Thoracic aorta (tissue), 2 donors: ENCODE measurements around the gene VAV2. TPM values are rescaled to one million over a fixed set of nuclear protein-coding genes. Genes with fewer than 3 reads are reported as not detected.
"Not testable (repeated sequence)": the region's sequence is repeated elsewhere in the genome, so short reads cannot be mapped to it uniquely, and the experiment has no call there.

Experiments used
- ATAC-seq: fragments of 150-250 bp; one replicate; pipeline ENCODE4 v1.8.0; 2017; ENCODE audit warnings: low read depth; ENCODE audit not compliant: insufficient number of reproducible peaks, low FRiP score
- DNase-seq: peaks from one replicate; pipeline ENCODE4 v3.0.0-alpha.2; 2020; ENCODE audit warnings: low spot score
- H3K27ac ChIP-seq, 2 donors: fragments of 200-600 bp; sonication (generic); 1 replicate in 1 of 2; 2 replicates in 1 of 2; pipeline ENCODE4 v1.5.1; 2016; ENCODE audit warnings: mild to moderate bottlenecking in 2 of 2, moderate library complexity in 2 of 2
- H3K27me3 ChIP-seq: fragments of 200-600 bp; sonication (generic); replicated peaks from 2 replicates; pipeline ENCODE4 v1.6.0; 2016; ENCODE audit warnings: mild to moderate bottlenecking; ENCODE audit not compliant: insufficient read depth
- H3K36me3 ChIP-seq: fragments of 200-600 bp; sonication (generic); one replicate; pipeline ENCODE4 v1.5.1; 2016
- H3K4me1 ChIP-seq, 2 donors: fragments of 200-600 bp; sonication (generic); 1 replicate in 1 of 2; 2 replicates in 1 of 2; pipeline versions ENCODE4 v1.5.1 to v1.6.0; 2016; ENCODE audit warnings: low read depth in 2 of 2, mild to moderate bottlenecking in 1 of 2; ENCODE audit not compliant: control insufficient read depth in 1 of 2
- H3K4me3 ChIP-seq: fragments of 200-600 bp; sonication (generic); 2 replicates; pipeline ENCODE4 v1.5.1; 2016; ENCODE audit warnings: mild to moderate bottlenecking
- H3K9me3 ChIP-seq: fragments of 200-600 bp; sonication (generic); 2 replicates; pipeline ENCODE4 v1.5.1; 2016
- total RNA-seq, 2 donors: library from RNA; depleted of rRNA; stranded (reverse); fragments of >200 nt; gene quantifications; one replicate each; pipeline versions ENCODE4 v1.1.0 to v1.2.3, GENCODE V29; 2016
- TF ChIP-seq, protein P1 (sequence below): fragments of 200-600 bp; sonication (generic); IDR thresholded peaks from one replicate; pipeline ENCODE4 v1.5.1; 2019; ENCODE audit warnings: antibody characterized with exemption

The VAV2 gene
- total RNA-seq, 2 donors from 2014 or later: 10.1 to 11.5 TPM

DNA sequence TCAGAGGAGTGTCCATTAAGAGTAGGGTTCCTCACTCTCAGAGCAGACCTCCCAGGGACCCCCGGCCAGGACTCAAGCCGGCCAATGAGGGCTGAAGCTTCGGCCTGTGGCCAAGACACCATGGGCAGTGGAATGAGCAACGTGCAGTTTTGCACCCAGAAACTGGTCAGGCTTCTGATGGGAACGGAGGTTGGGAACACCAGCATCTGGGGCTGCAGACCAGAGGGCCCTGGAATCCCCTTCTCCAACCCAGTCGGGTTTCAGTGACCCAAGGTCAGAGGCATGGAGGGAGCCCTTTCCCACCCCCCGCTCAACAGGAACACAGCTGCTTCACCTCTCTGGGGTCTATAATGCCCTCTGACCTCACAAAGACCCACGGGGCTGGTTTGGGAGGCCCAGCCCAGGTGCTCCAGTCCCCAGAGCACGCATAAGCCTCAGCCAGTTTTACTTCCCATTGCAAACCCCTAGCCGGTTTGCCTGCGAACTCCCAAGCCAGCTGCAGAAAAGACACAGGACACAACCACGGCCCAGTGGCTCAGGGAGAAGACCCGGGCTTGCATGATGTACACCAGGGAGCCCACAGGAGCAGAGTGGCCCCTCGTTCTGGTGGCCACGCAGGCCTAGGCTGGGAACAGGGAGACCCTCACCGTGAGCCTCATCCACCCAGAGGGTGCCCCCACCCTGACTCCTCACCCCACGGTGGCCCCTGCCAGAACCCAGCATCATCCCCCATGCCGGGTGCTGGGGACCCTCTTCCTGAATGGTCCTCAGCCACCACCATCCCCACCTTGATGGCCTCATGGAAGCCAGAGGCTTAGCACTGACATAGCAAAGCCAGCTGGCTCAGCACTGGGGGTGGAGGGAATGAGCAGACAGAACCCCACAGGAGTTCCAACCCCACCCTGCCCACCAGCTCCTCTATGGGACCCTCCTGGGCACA, 30.6 kb downstream of the VAV2 start:
- H3K36me3 ChIP-seq: no peaks in the 10 kb centered on the region
- H3K4me1 ChIP-seq: peaks cover 9 to 16% of the 10 kb centered on the region in 2 donors
- ATAC-seq (no peak), DNase-seq (no peak)
- TF ChIP-seq, protein P1, sequence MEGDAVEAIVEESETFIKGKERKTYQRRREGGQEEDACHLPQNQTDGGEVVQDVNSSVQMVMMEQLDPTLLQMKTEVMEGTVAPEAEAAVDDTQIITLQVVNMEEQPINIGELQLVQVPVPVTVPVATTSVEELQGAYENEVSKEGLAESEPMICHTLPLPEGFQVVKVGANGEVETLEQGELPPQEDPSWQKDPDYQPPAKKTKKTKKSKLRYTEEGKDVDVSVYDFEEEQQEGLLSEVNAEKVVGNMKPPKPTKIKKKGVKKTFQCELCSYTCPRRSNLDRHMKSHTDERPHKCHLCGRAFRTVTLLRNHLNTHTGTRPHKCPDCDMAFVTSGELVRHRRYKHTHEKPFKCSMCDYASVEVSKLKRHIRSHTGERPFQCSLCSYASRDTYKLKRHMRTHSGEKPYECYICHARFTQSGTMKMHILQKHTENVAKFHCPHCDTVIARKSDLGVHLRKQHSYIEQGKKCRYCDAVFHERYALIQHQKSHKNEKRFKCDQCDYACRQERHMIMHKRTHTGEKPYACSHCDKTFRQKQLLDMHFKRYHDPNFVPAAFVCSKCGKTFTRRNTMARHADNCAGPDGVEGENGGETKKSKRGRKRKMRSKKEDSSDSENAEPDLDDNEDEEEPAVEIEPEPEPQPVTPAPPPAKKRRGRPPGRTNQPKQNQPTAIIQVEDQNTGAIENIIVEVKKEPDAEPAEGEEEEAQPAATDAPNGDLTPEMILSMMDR: no peak
- H3K4me3 ChIP-seq: no peak overlapping the region
- no peaks in the 10 kb centered on the region for H3K9me3 ChIP-seq
- no peaks in the 10 kb centered on the region for H3K27me3 ChIP-seq
- no peak overlapping the region for H3K27ac ChIP-seq

DNA sequence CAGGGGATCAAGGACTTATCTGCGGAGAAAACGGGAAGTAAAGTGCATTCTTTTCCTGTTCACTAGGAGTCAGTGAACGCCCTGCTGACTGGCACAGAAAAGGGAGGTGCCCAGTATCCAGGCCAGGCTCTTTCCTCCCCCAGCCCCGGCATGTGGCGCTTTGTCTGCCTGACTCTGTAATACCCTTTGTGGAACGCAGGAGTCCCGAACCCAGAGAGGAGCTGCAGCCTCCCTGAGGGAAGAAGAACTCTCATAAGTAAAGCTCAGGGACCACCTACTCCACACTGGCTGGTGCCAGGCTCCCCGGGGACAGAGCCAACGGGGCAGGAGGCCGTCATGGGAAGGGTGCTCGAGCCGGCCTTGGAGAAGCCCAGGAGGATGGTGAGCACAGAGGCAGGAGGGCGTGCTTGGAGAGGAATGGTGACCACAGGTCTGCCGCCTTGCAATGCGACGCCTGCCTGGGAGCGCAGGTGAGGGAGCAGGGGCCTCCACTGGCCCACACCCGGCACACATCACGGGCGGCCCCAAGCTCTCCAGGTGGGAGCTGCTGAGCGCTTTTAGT, 31.5 kb downstream of the VAV2 start:
- Histone ChIP-seq H3K9me3 (no peaks in the 10 kb centered on the region), H3K27ac (no peak overlapping the region), H3K36me3 (no peaks in the 10 kb centered on the region), H3K4me3 (no peak overlapping the region), H3K4me1 (peaks cover 15 to 25% of the 10 kb centered on the region in 2 donors), H3K27me3 (no peaks in the 10 kb centered on the region)
- DNase-seq: no peak
- ATAC-seq: no peak
- TF ChIP-seq, protein P1: no peak

DNA sequence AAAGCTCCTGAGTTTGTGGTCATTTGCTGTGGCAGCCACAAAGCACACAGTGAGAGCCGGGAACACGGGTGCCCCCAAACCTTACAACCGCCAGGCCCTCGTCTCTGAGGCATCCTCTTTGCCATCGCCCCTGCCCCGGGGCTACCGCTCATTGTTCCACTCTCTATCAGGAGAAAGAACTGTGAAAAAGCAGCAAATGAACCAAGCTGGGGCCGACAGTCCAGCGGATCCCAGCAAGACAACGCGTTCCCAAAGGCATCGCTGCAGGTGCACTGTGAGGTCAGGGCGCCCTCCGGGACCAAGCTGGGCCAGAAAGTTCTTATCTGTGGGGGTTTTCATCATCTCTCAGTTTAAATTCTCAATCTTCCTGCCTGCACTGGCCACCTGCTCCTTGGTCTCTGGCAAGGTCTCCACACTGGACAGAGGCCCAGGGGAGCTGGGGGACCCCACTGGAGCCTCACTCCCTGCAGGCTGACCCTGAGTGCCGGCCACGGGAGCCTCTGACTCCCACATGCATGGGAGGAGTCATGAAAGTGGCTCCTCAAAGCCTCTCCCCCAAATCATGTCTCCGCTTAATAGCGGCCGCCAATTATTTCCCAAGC, 32.1 kb downstream of the VAV2 start:
- TF ChIP-seq, protein P1: no peak
- no peak overlapping the region for H3K4me3 ChIP-seq
- H3K36me3 ChIP-seq: no peaks in the 10 kb centered on the region
- H3K9me3 ChIP-seq: no peaks in the 10 kb centered on the region
- peaks cover 15 to 25% of the 10 kb centered on the region in 2 donors for H3K4me1 ChIP-seq
- H3K27me3 ChIP-seq: no peaks in the 10 kb centered on the region
- ATAC-seq: no peak
- H3K27ac ChIP-seq: no peak overlapping the region
- no peak for DNase-seq

DNA sequence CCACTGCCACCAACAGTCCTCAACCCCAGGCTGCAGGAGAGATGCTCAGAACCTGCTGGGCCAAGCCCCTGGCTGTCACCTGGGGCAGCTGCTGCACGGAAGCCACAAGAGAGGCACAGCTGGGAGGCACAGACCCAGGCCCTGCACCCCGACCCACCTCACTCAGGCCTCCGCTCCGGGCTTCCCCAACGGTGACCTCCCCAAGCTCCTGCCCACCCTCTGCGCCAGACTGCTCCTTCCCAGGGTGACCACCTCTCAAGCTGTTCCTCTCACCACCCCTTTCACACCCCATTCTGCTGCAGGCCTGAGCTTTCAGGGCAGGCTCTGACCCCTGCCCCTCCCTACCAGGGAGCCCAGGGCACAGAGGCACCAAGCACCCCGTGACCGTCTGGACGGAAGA, 33.0 kb downstream of the VAV2 start:
- Histone ChIP-seq H3K36me3 (no peaks in the 10 kb centered on the region), H3K4me3 (no peak overlapping the region), H3K27ac (no peak overlapping the region), H3K9me3 (no peaks in the 10 kb centered on the region), H3K4me1 (peaks cover 15 to 25% of the 10 kb centered on the region in 2 donors), H3K27me3 (no peaks in the 10 kb centered on the region)
- DNase-seq (no peak), ATAC-seq (no peak)
- TF ChIP-seq, protein P1: no peak

DNA sequence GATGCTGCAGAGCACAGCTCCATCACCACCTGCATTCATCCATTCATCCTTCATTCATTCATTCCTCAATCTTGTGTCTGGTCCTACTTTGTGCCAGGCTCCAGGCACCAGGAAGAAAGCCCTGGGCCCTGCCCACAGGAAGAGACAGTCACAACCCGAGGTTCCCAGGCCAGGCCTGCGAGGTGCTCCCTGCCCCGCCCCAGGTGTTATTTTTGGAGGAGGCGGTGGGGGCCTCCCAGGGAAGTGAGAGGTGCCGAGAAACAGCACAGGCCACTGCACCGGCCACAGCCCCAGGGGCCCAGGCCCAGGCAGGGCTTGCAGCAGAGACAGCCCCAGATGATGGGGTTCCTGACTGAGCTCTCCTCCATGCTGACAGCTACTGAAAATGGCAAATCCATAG, 33.4 kb downstream of the VAV2 start:
- no peak overlapping the region for H3K4me3 ChIP-seq
- ATAC-seq: no peak
- no peaks in the 10 kb centered on the region for H3K27me3 ChIP-seq
- no peak for DNase-seq
- TF ChIP-seq, protein P1: no peak
- H3K27ac ChIP-seq: no peak overlapping the region
- H3K4me1 ChIP-seq: peaks cover 15 to 25% of the 10 kb centered on the region in 2 donors
- no peaks in the 10 kb centered on the region for H3K9me3 ChIP-seq
- H3K36me3 ChIP-seq: no peaks in the 10 kb centered on the region

DNA sequence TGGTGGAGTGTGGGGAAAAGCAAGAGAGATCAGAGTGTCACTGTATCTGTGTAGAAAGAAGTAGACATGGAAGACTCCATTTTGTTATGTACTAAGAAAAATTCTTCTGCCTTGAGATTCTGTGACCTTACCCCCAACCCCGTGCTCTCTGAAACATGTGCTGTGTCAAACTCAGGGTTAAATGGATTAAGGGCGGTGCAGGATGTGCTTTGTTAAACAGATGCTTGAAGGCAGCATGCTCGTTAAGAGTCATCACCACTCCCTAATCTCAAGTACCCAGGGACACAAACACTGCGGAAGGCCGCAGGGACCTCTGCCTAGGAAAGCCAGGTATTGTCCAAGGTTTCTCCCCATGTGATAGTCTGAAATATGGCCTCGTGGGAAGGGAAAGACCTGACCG, 34.4 kb downstream of the VAV2 start:
- H3K27ac ChIP-seq, H3K9me3 ChIP-seq, H3K4me3 ChIP-seq, ATAC-seq, H3K27me3 ChIP-seq, DNase-seq, H3K36me3 ChIP-seq: not testable (repeated sequence)
- peaks cover 15 to 25% of the 10 kb centered on the region in 2 donors for H3K4me1 ChIP-seq
